Osteoblast (primary cell): ENCODE data around the gene CPT1B. TPM values are rescaled to one million over a fixed set of nuclear protein-coding genes. Genes with fewer than 3 reads are reported as not detected.
A peak's percentile ranks its signal among the peaks of the same experiment; 100 is the strongest.

Experiments used
- DNase-seq: peaks from one replicate; pipeline ENCODE4 v3.0.0; 2011; ENCODE audit warnings: low spot score, mixed read lengths; ENCODE audit not compliant: insufficient read length; ENCODE audit errors: missing footprints
- H2AFZ ChIP-seq: 2 replicates; pipeline ENCODE4 v1.6.0; 2011; ENCODE audit warnings: mild to moderate bottlenecking, low read length
- H3K27ac ChIP-seq: 2 replicates; pipeline ENCODE4 v1.5.1; 2011; ENCODE audit warnings: mild to moderate bottlenecking, low read depth, low read length, moderate library complexity
- H3K27me3 ChIP-seq: 2 replicates; pipeline ENCODE4 v1.6.0; 2012; ENCODE audit warnings: mild to moderate bottlenecking, control low read depth, inconsistent platforms, low read length, moderate library complexity; ENCODE audit not compliant: insufficient read depth
- H3K36me3 ChIP-seq: 2 replicates; pipeline ENCODE4 v1.5.1; 2011; ENCODE audit warnings: mild to moderate bottlenecking, low read length, control low read depth, moderate library complexity; ENCODE audit not compliant: insufficient read depth
- H3K4me1 ChIP-seq: 2 replicates; pipeline ENCODE4 v1.5.1; 2011; ENCODE audit warnings: mild to moderate bottlenecking, low read length, control low read depth, moderate library complexity; ENCODE audit not compliant: insufficient read depth
- H3K4me2 ChIP-seq: 2 replicates; pipeline ENCODE4 v1.6.0; 2011; ENCODE audit warnings: mild to moderate bottlenecking, low read length; ENCODE audit not compliant: insufficient read depth
- H3K4me3 ChIP-seq: fragments of 200-600 bp; sonication (generic); 3 replicates; pipeline ENCODE4 v1.5.1; 2012; ENCODE audit warnings: mild to moderate bottlenecking, low read length, inconsistent platforms; ENCODE audit not compliant: insufficient read depth
- H3K79me2 ChIP-seq: 2 replicates; pipeline ENCODE4 v1.6.0; 2012; ENCODE audit warnings: mild to moderate bottlenecking, low read length, control low read depth, inconsistent platforms; ENCODE audit not compliant: insufficient read depth
- H3K9me3 ChIP-seq: 2 replicates; pipeline ENCODE4 v1.5.1; 2011; ENCODE audit warnings: low read depth, low read length, control low read depth
- H4K20me1 ChIP-seq: 2 replicates; pipeline ENCODE4 v1.6.0; 2012; ENCODE audit warnings: mild to moderate bottlenecking, low read length, control low read depth; ENCODE audit not compliant: insufficient read depth
- CTCF ChIP-seq: IDR thresholded peaks from 2 replicates; pipeline ENCODE4 v1.5.1; 2011; ENCODE audit warnings: mild to moderate bottlenecking, low read depth, low read length, moderate library complexity; ENCODE audit errors: extremely low read depth
- total RNA-seq: library from RNA; depleted of rRNA; stranded (reverse); fragments of >200 nt; gene quantifications from 2 replicates; pipeline ENCODE4 v1.2.3, GENCODE V29; 2012

CPT1B gene
- total RNA-seq, 1 donor = 1.8 TPM

GRCh38 chr22:50569041-50569459 lies 9.2 kb downstream of the CPT1B start:
- Histone ChIP-seq H3K27ac (no peak overlapping the region), H4K20me1 (no peaks in the 10 kb centered on the region), H3K36me3 (no peaks in the 10 kb centered on the region), H3K4me1 (no peaks in the 10 kb centered on the region), H3K4me2 (no peak overlapping the region), H3K4me3 (no peak overlapping the region), H3K9me3 (no peaks in the 10 kb centered on the region), H2AFZ (no peak overlapping the region), H3K27me3 (peaks cover 9% of the 10 kb centered on the region), H3K79me2 (no peaks in the 10 kb centered on the region)
- TF ChIP-seq CTCF = no peak
- DNase-seq = no peak

DNA sequence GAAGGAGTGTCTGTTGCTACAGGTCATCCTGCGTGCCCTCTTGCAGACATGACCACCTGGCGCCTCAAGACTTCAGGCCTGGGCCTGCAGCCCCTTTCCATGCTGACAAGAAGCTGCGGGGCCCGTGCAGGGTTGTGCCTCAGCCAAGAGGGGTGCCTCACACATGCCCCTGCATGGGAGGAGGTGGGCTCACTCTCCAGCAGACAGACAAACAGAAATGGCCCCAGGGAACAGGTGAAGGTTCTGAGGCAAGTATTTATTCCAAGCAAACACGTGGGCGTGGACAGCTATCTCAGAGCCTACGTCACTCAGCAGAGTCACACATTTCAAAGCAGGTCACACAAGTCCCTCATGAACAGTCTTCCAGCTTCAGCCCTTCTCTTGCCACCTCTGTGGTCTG lies 9.6 kb downstream of the CPT1B start:
- no peak for TF ChIP-seq CTCF
- Histone ChIP-seq H3K27me3 (peaks cover 9% of the 10 kb centered on the region), H2AFZ (no peak overlapping the region), H3K4me1 (peaks cover under 1% of the 10 kb centered on the region), H3K79me2 (no peaks in the 10 kb centered on the region), H3K4me3 (no peak overlapping the region), H4K20me1 (no peaks in the 10 kb centered on the region), H3K9me3 (no peaks in the 10 kb centered on the region), H3K4me2 (no peak overlapping the region), H3K27ac (no peak overlapping the region), H3K36me3 (no peaks in the 10 kb centered on the region)
- DNase-seq = peak; percentile 30

- no peak for TF ChIP-seq CTCF
- H3K9me3 ChIP-seq = no peaks in the 10 kb centered on the region
- H3K36me3 ChIP-seq = no peaks in the 10 kb centered on the region
- H3K27ac ChIP-seq = no peak overlapping the region
- DNase-seq = peak; percentile 49
- no peaks in the 10 kb centered on the region for H3K79me2 ChIP-seq
- no peak overlapping the region for H3K4me2 ChIP-seq
- H3K4me3 ChIP-seq = no peak overlapping the region
- no peak overlapping the region for H2AFZ ChIP-seq
- peaks cover 9% of the 10 kb centered on the region for H3K27me3 ChIP-seq
- no peaks in the 10 kb centered on the region for H4K20me1 ChIP-seq
- H3K4me1 ChIP-seq = peaks cover 7% of the 10 kb centered on the region
Observed at GRCh38 chr22:50567721-50568252, 10.4 kb downstream of the CPT1B start.

DNA sequence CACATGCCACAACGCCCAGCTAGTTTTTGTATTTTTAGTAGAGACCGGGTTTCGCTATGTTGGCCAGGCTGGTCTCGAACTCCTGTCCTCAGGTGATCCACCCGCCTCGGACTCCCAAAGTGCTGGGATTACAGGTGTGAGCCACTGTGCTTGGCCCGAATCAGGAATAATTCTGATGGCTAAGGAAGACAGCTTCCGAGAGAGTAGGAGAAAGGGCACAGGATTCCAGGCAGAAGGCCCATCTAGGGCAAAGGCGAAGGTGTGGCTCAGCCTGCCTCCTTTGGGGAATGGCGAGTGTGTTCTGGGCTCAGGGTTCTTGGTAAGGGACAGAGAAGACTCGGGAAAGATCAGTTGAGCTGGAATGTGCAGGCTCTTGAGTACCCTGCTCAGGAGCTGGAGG lies 13.9 kb downstream of the CPT1B start:
- peaks cover 9% of the 10 kb centered on the region for H3K27me3 ChIP-seq
- H3K27ac ChIP-seq = no peak overlapping the region
- no peak for TF ChIP-seq CTCF
- peaks cover 7% of the 10 kb centered on the region for H3K4me1 ChIP-seq
- no peak overlapping the region for H2AFZ ChIP-seq
- H3K4me2 ChIP-seq = no peak overlapping the region
- no peaks in the 10 kb centered on the region for H4K20me1 ChIP-seq
- H3K4me3 ChIP-seq = no peak overlapping the region
- no peaks in the 10 kb centered on the region for H3K36me3 ChIP-seq
- H3K79me2 ChIP-seq = no peaks in the 10 kb centered on the region
- peak; percentile 11 for DNase-seq
- no peaks in the 10 kb centered on the region for H3K9me3 ChIP-seq
